Fibroblast of the aortic adventitia (primary cell): ENCODE results near the gene TRIML2. TPM values are rescaled to one million over a fixed set of nuclear protein-coding genes. Genes with fewer than 3 reads are reported as not detected.

Experiments
- DNase-seq: peaks from one replicate; pipeline ENCODE4 v3.0.0-alpha.2; 2010; ENCODE audit warnings: low read depth
- H3K4me3 ChIP-seq: 2 replicates; pipeline ENCODE4 v1.5.1; 2011; ENCODE audit warnings: low read depth, mild to moderate bottlenecking, control low read depth, low read length, moderate library complexity
- CTCF ChIP-seq: IDR thresholded peaks from 2 replicates; pipeline ENCODE4 v1.5.1; 2011; ENCODE audit warnings: mild to moderate bottlenecking, low read length, control low read depth, inconsistent platforms; ENCODE audit not compliant: insufficient read depth
- total RNA-seq: library from RNA; depleted of rRNA; stranded (reverse); fragments of >200 nt; gene quantifications from 2 replicates; pipeline ENCODE4 v1.2.3, GENCODE V29; 2012; ENCODE audit warnings: low replicate concordance

The TRIML2 gene
- total RNA-seq, 1 donor, result not detected

DNA sequence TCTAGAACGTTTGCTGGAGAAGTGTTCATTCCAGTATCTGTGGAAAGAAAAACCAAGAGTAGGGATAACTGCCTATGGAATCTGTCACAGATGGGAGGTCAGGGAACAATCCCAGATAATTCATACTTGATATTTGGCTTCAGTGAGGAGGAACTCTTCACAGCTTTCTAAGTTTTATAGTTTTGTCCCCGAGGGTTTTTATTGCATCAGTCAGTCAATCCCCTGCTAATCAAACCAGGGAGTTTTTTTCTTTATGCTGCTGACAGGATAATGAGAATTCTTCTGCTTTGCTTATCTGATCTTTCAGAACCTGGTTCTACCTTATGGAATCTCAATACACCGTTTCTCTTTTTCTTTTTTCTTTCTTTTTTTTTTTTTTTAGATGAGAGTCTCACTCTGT, 633 bp upstream of the TRIML2 start:
- no peak for DNase-seq
- no peak overlapping the region for H3K4me3 ChIP-seq
- no peak for TF ChIP-seq CTCF

DNA sequence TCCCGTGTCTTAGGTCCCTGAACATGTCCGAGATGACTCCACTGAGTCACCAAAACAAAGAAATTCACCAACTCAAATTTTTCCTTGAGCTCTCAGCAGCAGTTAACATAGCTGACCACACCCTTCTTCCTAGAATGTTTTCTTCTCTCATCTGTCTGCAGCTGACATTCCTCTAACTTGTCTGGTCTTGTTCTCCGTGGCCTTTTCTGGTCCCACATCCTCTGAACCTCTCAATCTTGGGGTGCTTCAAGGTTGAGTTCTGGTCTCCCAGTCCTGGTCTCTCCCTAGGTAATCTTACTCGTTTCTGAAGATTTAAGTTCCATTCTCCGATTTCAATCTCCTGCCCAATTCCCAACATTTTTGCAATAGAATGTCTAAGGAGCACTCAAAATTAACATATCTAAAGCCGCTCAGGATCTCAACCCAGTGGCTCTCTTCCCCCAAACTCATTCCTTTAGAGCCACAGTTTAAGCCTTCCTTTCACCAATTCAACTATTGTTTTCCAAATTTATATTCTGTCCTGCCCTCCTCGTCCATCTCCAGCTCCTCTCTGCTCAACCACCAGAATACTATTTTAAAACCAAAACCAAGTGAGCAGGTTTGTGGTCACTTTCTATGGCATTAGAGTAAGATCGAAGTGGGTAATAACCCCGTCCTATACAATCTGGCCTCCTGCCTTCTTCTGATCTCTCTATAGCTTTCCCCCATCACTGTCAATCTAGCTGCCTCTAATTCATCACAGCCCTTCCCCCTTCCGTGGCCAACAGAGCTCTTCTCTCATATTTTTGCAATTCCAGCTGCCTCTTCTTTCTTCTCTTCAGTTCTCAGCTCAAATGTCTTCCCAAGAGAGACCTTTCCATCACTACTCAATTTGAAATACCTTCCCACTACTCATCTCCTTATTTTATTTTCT, 1.2 kb downstream of the TRIML2 start:
- no peak for TF ChIP-seq CTCF
- DNase-seq, result no peak
- H3K4me3 ChIP-seq, result no peak overlapping the region

- H3K4me3 ChIP-seq, result no peak overlapping the region
- no peak for DNase-seq
- no peak for TF ChIP-seq CTCF
These were observed 2.9 kb downstream of the TRIML2 start for GRCh38 chr4:188106454-188106853.

DNA sequence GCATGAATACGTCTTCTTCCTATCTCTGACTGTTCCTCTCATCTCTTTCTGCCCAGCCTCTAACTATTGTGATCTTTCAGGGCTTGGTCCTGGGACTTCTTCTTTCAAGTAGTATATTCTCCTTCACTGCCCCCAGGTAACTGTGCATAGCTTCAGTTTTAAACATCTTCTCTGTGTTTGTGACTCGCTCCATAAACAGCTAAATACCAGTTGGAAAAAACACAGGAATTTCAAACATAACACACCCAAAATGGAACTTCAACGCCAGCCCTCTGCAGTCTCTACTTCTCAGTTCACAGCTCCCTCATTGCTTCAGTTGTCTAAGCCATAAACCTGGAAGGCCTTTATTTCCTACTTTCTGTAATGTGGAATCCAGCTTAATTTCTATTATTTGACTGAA, 16.6 kb downstream of the TRIML2 start:
- H3K4me3 ChIP-seq, result no peak overlapping the region
- TF ChIP-seq CTCF, result no peak
- no peak for DNase-seq

GRCh38 chr4:188086858-188087257, 22.5 kb downstream of the TRIML2 start:
- H3K4me3 ChIP-seq, result no peak overlapping the region
- no peak for DNase-seq
- TF ChIP-seq CTCF, result no peak

- no peak for DNase-seq
- TF ChIP-seq CTCF, result no peak
- no peak overlapping the region for H3K4me3 ChIP-seq
These were observed 26.6 kb downstream of the TRIML2 start for GRCh38 chr4:188082796-188083195.

- TF ChIP-seq CTCF, result no peak
- no peak overlapping the region for H3K4me3 ChIP-seq
These were observed 31.3 kb downstream of the TRIML2 start for GRCh38 chr4:188078116-188078515.

More at GRCh38 chr4:188078116-188078515, 31.3 kb downstream of the TRIML2 start:
- DNase-seq, result no peak
